Gastroesophageal sphincter (tissue), 4 donors: Measurements from ENCODE around the gene SLC39A1. TPM values are rescaled to one million over a fixed set of nuclear protein-coding genes. Genes with fewer than 3 reads are reported as not detected.
A peak's percentile ranks its signal among the peaks of the same experiment; 100 is the strongest.

Experiments used
- ATAC-seq: fragments of 150-250 bp; one replicate; pipeline ENCODE4 v1.9.1; 2016; ENCODE audit warnings: mild to moderate bottlenecking, moderate library complexity
- H3K27ac ChIP-seq, 4 donors: fragments of 200-600 bp; sonication (generic) in 3 of 4; 1 replicate in 3 of 4; 2 replicates in 1 of 4; pipeline ENCODE4 v1.5.1; 2016 to 2019
- H3K27me3 ChIP-seq: fragments of 200-600 bp; sonication (generic); one replicate; pipeline ENCODE4 v1.5.1; 2019
- H3K36me3 ChIP-seq, 2 donors: fragments of 200-600 bp; sonication (generic); one replicate each; pipeline ENCODE4 v1.5.1; 2019; ENCODE audit warnings: control low read depth in 1 of 2
- H3K4me1 ChIP-seq, 3 donors: fragments of 200-600 bp; sonication (generic); 1 replicate in 2 of 3; 2 replicates in 1 of 3; pipeline ENCODE4 v1.5.1; 2016 to 2019; ENCODE audit warnings: control low read depth in 2 of 3
- H3K4me3 ChIP-seq, 2 donors: fragments of 200-600 bp; sonication (generic); one replicate each; pipeline ENCODE4 v1.5.1; 2019; ENCODE audit warnings: mild to moderate bottlenecking in 1 of 2, moderate library complexity in 1 of 2
- H3K9me3 ChIP-seq, 3 donors: fragments of 200-600 bp; sonication (generic); one replicate each; pipeline ENCODE4 v1.5.1; 2017 to 2019; ENCODE audit warnings: control low read depth in 2 of 3
- CTCF ChIP-seq, 4 experiments: fragments of 200-600 bp in 2 of 4; fragments of 450-650 bp in 2 of 4; sonication (generic) in 1 of 4; IDR thresholded peaks; one replicate each; pipeline ENCODE4 v1.5.1; 2017 to 2019; ENCODE audit warnings: antibody characterized with exemption in 4 of 4, mild to moderate bottlenecking in 2 of 4, moderate library complexity in 2 of 4
- EP300 ChIP-seq: sonication (generic); formaldehyde crosslinking; IDR thresholded peaks from one replicate; pipeline ENCODE4 v1.6.1; 2017; ENCODE audit warnings: antibody characterized with exemption, mild to moderate bottlenecking
- POLR2A ChIP-seq, 2 donors: fragments of 450-650 bp; IDR thresholded peaks; one replicate each; pipeline ENCODE4 v1.6.1; 2017; ENCODE audit warnings: antibody characterized with exemption in 2 of 2, mild to moderate bottlenecking in 2 of 2, moderate library complexity in 1 of 2
- POLR2AphosphoS5 ChIP-seq: sonication (generic); formaldehyde crosslinking; IDR thresholded peaks from one replicate; pipeline ENCODE4 v1.6.1; 2017; ENCODE audit warnings: antibody characterized with exemption
- WGBS, 2 donors: methylation state at CpG; one replicate each; pipeline ENCODE4 v1.1.5; 2018; ENCODE audit warnings: low coverage in 1 of 2; 5-methylcytosine and 5-hydroxymethylcytosine counted together
- total RNA-seq, 4 donors: library from RNA; depleted of rRNA; stranded (reverse); fragments of >200 nt; gene quantifications; one replicate each; pipeline ENCODE4 v1.1.0, GENCODE V29; 2016

Gene SLC39A1
- total RNA-seq, 4 donors from 2014 or later = 64.8 to 115 (median 106) TPM

GRCh38 chr1:153946622-153947241 is 16.6 kb downstream of the SLC39A1 start, which contains the start of gene DENND4B:
Gene DENND4B (minus strand): TSS chr1:153946718. CDS start chr1:153944374, 2,344 bp downstream.
- Histone ChIP-seq H3K27ac (peak within 1 kb of the TSS; percentile 89 to 99 (median 98)), H3K36me3 (peaks cover 0 to 72% of the 10 kb centered on the region in 2 donors), H3K9me3 (no peaks in the 10 kb centered on the region), H3K4me3 (peak within 1 kb of the TSS; percentile 76 to 99), H3K27me3 (no peaks in the 10 kb centered on the region), H3K4me1 (peaks cover 0 to 42% (median 9%) of the 10 kb centered on the region in 3 donors)
- peak; percentile 87 for ATAC-seq
- 21 to 52% methylated on average over 2 of the region's 28 CpGs for WGBS, 2 donors
- TF ChIP-seq EP300 = no peak
- TF ChIP-seq CTCF (IDR thresholded peaks at IDR 0.05) = peak in 3 of 4 experiments; percentile 92 to 100 (median 94)
- no peak for TF ChIP-seq POLR2A (IDR thresholded peaks at IDR 0.05)
- TF ChIP-seq POLR2AphosphoS5 = peak; percentile 74

- ATAC-seq = peak; percentile 86
- H3K27me3 ChIP-seq = no peaks in the 10 kb centered on the region
- H3K36me3 ChIP-seq = peaks cover 0 to 72% of the 10 kb centered on the region in 2 donors
- TF ChIP-seq POLR2AphosphoS5 = peak; percentile 75
- TF ChIP-seq CTCF (IDR thresholded peaks at IDR 0.05) = no peak
- TF ChIP-seq EP300 = no peak
- TF ChIP-seq POLR2A (IDR thresholded peaks at IDR 0.05) = peak in 1 of 2 donors; percentile 42
- no CpG with 5 or more reads among the region's 95 CpGs for WGBS, 2 donors
- H3K4me1 ChIP-seq = peaks cover 0 to 42% (median 9%) of the 10 kb centered on the region in 3 donors
- H3K9me3 ChIP-seq = no peaks in the 10 kb centered on the region
- H3K4me3 ChIP-seq = peak overlapping the region; percentile 76 to 99
- peak overlapping the region; percentile 89 to 99 (median 98) for H3K27ac ChIP-seq
Measured at GRCh38 chr1:153945795-153946621, 17.3 kb downstream of the SLC39A1 start.

- peaks cover 0 to 72% of the 10 kb centered on the region in 2 donors for H3K36me3 ChIP-seq
- peak overlapping the region; percentile 89 to 99 (median 98) for H3K27ac ChIP-seq
- TF ChIP-seq POLR2A (IDR thresholded peaks at IDR 0.05) (no peak), POLR2AphosphoS5 (no peak), CTCF (IDR thresholded peaks at IDR 0.05) (no peak), EP300 (no peak)
- H3K9me3 ChIP-seq = no peaks in the 10 kb centered on the region
- no peaks in the 10 kb centered on the region for H3K27me3 ChIP-seq
- ATAC-seq = peak; percentile 17
- H3K4me3 ChIP-seq = peak overlapping the region; percentile 76 to 99
- peaks cover 0 to 42% (median 9%) of the 10 kb centered on the region in 3 donors for H3K4me1 ChIP-seq
- 13 to 44% methylated on average over 3 of the region's 12 CpGs for WGBS, 2 donors
Measured at GRCh38 chr1:153945131-153945794, 18.1 kb downstream of the SLC39A1 start.

- 68% methylated on average over 2 of the region's 3 CpGs; no CpG with 5 or more reads in 1 of the 2 donors for WGBS, 2 donors
- peak overlapping the region; percentile 89 to 99 (median 98) for H3K27ac ChIP-seq
- TF ChIP-seq POLR2AphosphoS5 (no peak), CTCF (IDR thresholded peaks at IDR 0.05) (no peak), EP300 (no peak), POLR2A (IDR thresholded peaks at IDR 0.05) (no peak)
- no peaks in the 10 kb centered on the region for H3K27me3 ChIP-seq
- no peak for ATAC-seq
- no peaks in the 10 kb centered on the region for H3K9me3 ChIP-seq
- peaks cover 0 to 72% of the 10 kb centered on the region in 2 donors for H3K36me3 ChIP-seq
- peak overlapping the region in 1 of 2 donors; percentile 99 for H3K4me3 ChIP-seq
- peaks cover 0 to 42% (median 9%) of the 10 kb centered on the region in 3 donors for H3K4me1 ChIP-seq
Measured at GRCh38 chr1:153944827-153945117, 18.6 kb downstream of the SLC39A1 start.
